GM23338 (cell line): ENCODE measurements around the gene TMEM237.

Experiments
- CTCF ChIP-seq, 2 experiments: fragments of 200-600 bp in 1 of 2; sonication (generic) in 1 of 2; conservative IDR thresholded peaks; 2 replicates each; pipeline versions ENCODE4 v1.5.1 to v1.6.1; 2016 to 2017; ENCODE audit warnings: antibody characterized with exemption in 2 of 2, low read depth in 2 of 2, mild to moderate bottlenecking in 2 of 2, moderate library complexity in 1 of 2
- EZH2 ChIP-seq: fragments of 200-600 bp; sonication (generic); IDR thresholded peaks from one replicate; pipeline ENCODE4 v1.8.0; 2017; ENCODE audit warnings: antibody characterized with exemption, mild to moderate bottlenecking, low read depth; ENCODE audit not compliant: unreplicated experiment
- EZH2phosphoT487 ChIP-seq: fragments of 200-600 bp; sonication (generic); IDR thresholded peaks from one replicate; pipeline ENCODE4 v1.8.1; 2018; ENCODE audit warnings: antibody characterized with exemption; ENCODE audit not compliant: unreplicated experiment
- POLR2AphosphoS5 ChIP-seq: IDR thresholded peaks from 2 replicates; pipeline ENCODE4 v1.6.1; 2016; ENCODE audit warnings: antibody characterized with exemption, low read depth
- REST ChIP-seq: IDR thresholded peaks from one replicate; pipeline ENCODE4 v1.6.1; 2018; ENCODE audit warnings: antibody characterized with exemption; ENCODE audit not compliant: unreplicated experiment
- ZNF462 ChIP-seq: fragments of 250-450 bp; sonication (Bioruptor Pico); IDR thresholded peaks from 2 replicates; pipeline ENCODE4 v1.5.0; 2020; ENCODE audit warnings: mild to moderate bottlenecking, moderate library complexity

- TF ChIP-seq CTCF (conservative IDR thresholded peaks at IDR 0.05; ENCODE audit: low read depth in 2 of 2), result no peak
- TF ChIP-seq REST, result no peak
- TF ChIP-seq POLR2AphosphoS5, result no peak
- TF ChIP-seq EZH2, result no peak
- no peak for TF ChIP-seq ZNF462 (CRISPR knock-in tag)
- TF ChIP-seq EZH2phosphoT487, result no peak
These were observed 4.1 kb downstream of the TMEM237 start for GRCh38 chr2:201639205-201639604.
